ENCODE measurements around the gene CCDC91. TPM values are rescaled to one million over a fixed set of nuclear protein-coding genes. Genes with fewer than 3 reads are reported as not detected.
A peak's percentile ranks its signal among the peaks of the same experiment; 100 is the strongest.

Gene CCDC91
- polyA plus RNA-seq, 3 donors from 2014 or later = 46.8 to 60.1 (median 54.3) TPM

DNA sequence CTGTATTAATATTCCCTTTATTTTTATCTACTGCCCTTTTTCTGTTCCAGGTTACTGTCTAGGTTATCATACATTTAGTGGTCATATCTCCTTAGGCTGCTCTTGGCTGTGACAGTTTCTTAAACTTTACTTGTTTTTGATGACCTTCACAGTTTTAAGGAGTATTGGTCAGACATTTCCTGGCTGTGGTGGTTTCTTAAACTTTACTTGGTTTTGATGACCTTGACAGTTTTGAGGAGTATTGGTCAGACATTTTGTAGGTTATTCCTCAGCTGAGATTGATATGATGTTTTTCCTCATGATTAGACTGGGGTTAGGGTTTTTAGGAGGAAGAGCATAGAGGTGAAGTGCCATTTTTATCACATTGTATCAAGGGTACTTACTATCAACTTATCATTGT is 36.4 kb downstream of the CCDC91 start:
- no peaks in the 10 kb centered on the region for H3K9me3 Mint-ChIP-seq
- peaks cover 43 to 71% of the 10 kb centered on the region in 2 donors for H3K4me1 Mint-ChIP-seq
- no peak for DNase-seq
- no peak overlapping the region for H3K4me3 Mint-ChIP-seq
- H3K27ac Mint-ChIP-seq = peak overlapping the region in 1 of 6 donors; percentile 30
- peaks cover 10 to 20% (median 19%) of the 10 kb centered on the region in 3 donors for H3K36me3 Mint-ChIP-seq
- H3K27me3 Mint-ChIP-seq (ENCODE audit: low read depth in 3 of 3) = peaks cover 0 to 4% (median 2%) of the 10 kb centered on the region in 3 donors

GRCh38 chr12:28227251-28227650 is 37.0 kb downstream of the CCDC91 start:
- Mint-ChIP-seq H3K36me3 (peaks cover 10 to 20% (median 19%) of the 10 kb centered on the region in 3 donors), H3K4me3 (no peak overlapping the region), H3K9me3 (no peaks in the 10 kb centered on the region), H3K27me3 (ENCODE audit: low read depth in 3 of 3) (peaks cover 0 to 2% (median 0%) of the 10 kb centered on the region in 3 donors), H3K27ac (no peak overlapping the region), H3K4me1 (peaks cover 38 to 66% of the 10 kb centered on the region in 2 donors)
- no peak for DNase-seq

DNA sequence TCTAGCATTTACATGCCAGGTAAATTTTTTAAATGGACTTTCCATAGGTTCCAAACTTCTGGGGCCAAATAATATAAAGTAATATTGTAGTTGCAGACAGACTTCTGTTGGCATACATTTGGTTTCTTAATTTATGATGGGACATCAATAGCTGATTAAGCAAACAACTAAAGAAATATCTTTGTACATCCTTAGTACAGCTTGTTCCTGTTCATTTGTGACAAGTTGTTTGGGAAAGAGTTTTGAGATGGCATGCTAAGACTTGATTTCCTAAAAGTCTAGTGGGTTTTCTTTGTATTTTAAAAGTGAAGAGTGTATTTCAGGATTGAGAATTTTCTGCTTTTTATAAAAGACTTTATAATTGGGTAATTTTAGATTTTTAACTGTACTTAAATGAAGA is 41.0 kb downstream of the CCDC91 start:
- Mint-ChIP-seq H3K4me3 (no peak overlapping the region), H3K27me3 (ENCODE audit: low read depth in 3 of 3) (peaks cover 0 to 1% (median 0%) of the 10 kb centered on the region in 3 donors), H3K36me3 (peaks cover 4 to 14% (median 14%) of the 10 kb centered on the region in 3 donors), H3K27ac (no peak overlapping the region), H3K9me3 (no peaks in the 10 kb centered on the region), H3K4me1 (peaks cover 30 to 58% of the 10 kb centered on the region in 2 donors)
- no peak for DNase-seq

DNA sequence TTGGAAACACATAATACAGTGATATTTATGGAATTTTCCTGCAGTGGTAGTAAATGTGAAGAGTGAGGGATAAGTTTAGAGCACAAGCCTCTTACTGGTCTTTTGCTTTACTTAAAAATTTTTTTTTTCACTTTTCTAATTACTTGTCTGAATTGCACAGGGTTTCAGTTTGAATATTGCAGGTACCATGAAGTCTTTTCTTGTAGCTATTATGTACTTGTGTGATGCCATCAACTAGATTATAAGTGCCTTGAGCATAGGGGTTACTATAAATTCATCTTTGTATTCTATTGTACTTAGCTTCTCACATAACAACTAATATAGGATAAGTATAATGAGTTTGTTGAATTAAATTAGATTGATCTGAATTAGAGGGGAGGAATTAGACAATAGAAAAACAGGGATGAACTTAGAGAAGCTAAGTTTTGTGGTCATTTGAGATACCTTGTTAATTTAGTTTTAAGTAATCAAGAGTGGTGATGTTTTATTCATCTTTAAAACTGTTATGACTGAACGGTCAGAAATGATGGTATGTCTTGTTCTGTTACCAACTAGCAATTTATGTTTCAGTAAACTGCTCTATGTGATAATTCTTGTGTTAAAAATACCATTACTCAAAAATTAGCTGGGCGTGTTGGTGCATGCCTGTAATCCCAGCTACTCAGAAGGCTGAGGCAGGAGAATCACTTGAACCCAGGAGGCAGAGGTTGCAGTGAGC is 42.1 kb downstream of the CCDC91 start:
- H3K4me1 Mint-ChIP-seq = peaks cover 23 to 47% of the 10 kb centered on the region in 2 donors
- peaks cover 0 to 1% (median 0%) of the 10 kb centered on the region in 3 donors for H3K27me3 Mint-ChIP-seq (ENCODE audit: low read depth in 3 of 3)
- H3K4me3 Mint-ChIP-seq = no peak overlapping the region
- H3K9me3 Mint-ChIP-seq = no peaks in the 10 kb centered on the region
- no peak overlapping the region for H3K27ac Mint-ChIP-seq
- no peak for DNase-seq
- peaks cover 0 to 8% (median 6%) of the 10 kb centered on the region in 3 donors for H3K36me3 Mint-ChIP-seq

GRCh38 chr12:28234444-28234843 is 44.2 kb downstream of the CCDC91 start:
- Mint-ChIP-seq H3K4me1 (peaks cover 15 to 52% of the 10 kb centered on the region in 2 donors), H3K9me3 (no peaks in the 10 kb centered on the region), H3K27ac (peak overlapping the region in 1 of 6 donors; percentile 73), H3K36me3 (peaks cover 0 to 9% (median 3%) of the 10 kb centered on the region in 3 donors), H3K27me3 (ENCODE audit: low read depth in 3 of 3) (peaks cover 0 to 1% (median 0%) of the 10 kb centered on the region in 3 donors), H3K4me3 (peak overlapping the region in 1 of 5 donors; percentile 11)
- no peak for DNase-seq

GRCh38 chr12:28235015-28235414 is 44.8 kb downstream of the CCDC91 start:
- Mint-ChIP-seq H3K4me1 (peaks cover 15 to 47% of the 10 kb centered on the region in 2 donors), H3K27me3 (ENCODE audit: low read depth in 3 of 3) (peaks cover 0 to 1% (median 0%) of the 10 kb centered on the region in 3 donors), H3K36me3 (peaks cover 0 to 7% (median 3%) of the 10 kb centered on the region in 3 donors), H3K4me3 (peak overlapping the region in 2 of 5 donors; percentile 11 to 54), H3K27ac (peak overlapping the region; percentile 11 to 73 (median 25)), H3K9me3 (no peaks in the 10 kb centered on the region)
- no peak for DNase-seq

DNA sequence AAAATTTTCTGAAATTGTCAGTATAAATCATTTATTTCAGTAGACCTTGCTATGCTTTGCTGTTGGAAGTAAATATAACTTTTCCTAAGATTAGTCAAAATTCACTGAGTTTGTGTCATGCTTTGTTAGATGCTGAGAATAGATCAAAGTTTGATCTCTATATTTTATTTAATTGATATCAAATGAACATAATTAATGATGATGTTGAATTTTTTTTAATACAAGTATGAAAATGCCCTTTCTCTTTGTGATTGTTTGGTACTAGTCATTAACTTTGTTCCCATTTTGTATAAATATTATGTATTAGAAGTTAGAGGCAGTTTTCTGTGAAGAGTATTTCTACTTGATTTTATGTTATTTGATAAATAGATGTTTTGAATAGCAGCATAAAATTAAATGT is 45.7 kb downstream of the CCDC91 start:
- no peak overlapping the region for H3K27ac Mint-ChIP-seq
- H3K4me1 Mint-ChIP-seq = peaks cover 15 to 44% of the 10 kb centered on the region in 2 donors
- H3K36me3 Mint-ChIP-seq = peaks cover 0 to 5% (median 3%) of the 10 kb centered on the region in 3 donors
- no peaks in the 10 kb centered on the region for H3K9me3 Mint-ChIP-seq
- no peak overlapping the region for H3K4me3 Mint-ChIP-seq
- no peak for DNase-seq
- H3K27me3 Mint-ChIP-seq (ENCODE audit: low read depth in 3 of 3) = peaks cover 0 to 1% (median 0%) of the 10 kb centered on the region in 3 donors

DNA sequence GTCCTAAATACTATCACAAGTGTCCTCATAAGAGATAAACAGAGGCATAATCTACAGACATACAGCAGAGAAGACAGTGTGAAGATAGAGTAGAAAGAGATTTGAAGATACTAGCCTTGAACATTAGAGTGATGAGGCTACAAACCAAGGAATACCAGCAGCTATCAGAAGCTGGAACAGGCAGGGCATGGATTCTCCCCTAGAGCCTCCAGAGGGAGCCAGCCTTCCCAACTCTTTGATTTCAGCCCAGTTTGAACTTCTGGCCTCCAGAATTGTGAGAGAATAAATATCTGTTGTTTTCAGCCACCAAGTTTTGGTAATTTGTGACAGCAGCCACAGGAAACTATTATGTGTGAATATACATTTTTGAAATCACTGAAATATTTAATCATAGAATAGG is 47.2 kb downstream of the CCDC91 start:
- no peak overlapping the region for H3K4me3 Mint-ChIP-seq
- no peaks in the 10 kb centered on the region for H3K9me3 Mint-ChIP-seq
- peaks cover 19 to 48% of the 10 kb centered on the region in 2 donors for H3K4me1 Mint-ChIP-seq
- no peak for DNase-seq
- H3K36me3 Mint-ChIP-seq = peaks cover 0 to 5% (median 3%) of the 10 kb centered on the region in 3 donors
- H3K27ac Mint-ChIP-seq = no peak overlapping the region
- H3K27me3 Mint-ChIP-seq (ENCODE audit: low read depth in 3 of 3) = no peaks in the 10 kb centered on the region

GRCh38 chr12:28239918-28240317 is 49.7 kb downstream of the CCDC91 start:
- no peak overlapping the region for H3K27ac Mint-ChIP-seq
- H3K4me1 Mint-ChIP-seq = peaks cover 12 to 34% of the 10 kb centered on the region in 2 donors
- no peaks in the 10 kb centered on the region for H3K9me3 Mint-ChIP-seq
- H3K4me3 Mint-ChIP-seq = no peak overlapping the region
- no peaks in the 10 kb centered on the region for H3K27me3 Mint-ChIP-seq (ENCODE audit: low read depth in 3 of 3)
- DNase-seq = no peak
- H3K36me3 Mint-ChIP-seq = peaks cover 0 to 5% (median 0%) of the 10 kb centered on the region in 3 donors

GRCh38 chr12:28240853-28241252 is 50.6 kb downstream of the CCDC91 start:
- Mint-ChIP-seq H3K36me3 (peaks cover 0 to 5% (median 0%) of the 10 kb centered on the region in 3 donors), H3K9me3 (no peaks in the 10 kb centered on the region)

DNA sequence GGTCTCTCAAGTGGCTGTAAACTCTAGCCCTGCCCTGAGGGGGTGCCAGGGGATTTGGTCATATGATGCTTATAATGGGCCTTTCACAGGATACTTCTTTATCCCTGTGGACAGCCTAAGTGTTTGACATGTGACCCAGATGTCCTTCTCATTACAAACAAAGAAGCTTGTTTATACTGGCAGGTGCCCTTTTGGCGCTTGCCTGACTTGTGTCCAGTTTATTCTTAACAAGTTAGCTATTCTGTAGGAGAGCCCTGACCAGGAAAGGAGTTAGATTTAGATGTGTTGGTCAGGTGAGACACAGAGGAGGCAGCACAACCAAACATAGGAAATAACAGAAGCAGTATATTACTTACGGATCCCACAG is 51.9 kb downstream of the CCDC91 start:
- H3K4me3 Mint-ChIP-seq = no peak overlapping the region
- peaks cover 0 to 5% (median 0%) of the 10 kb centered on the region in 3 donors for H3K36me3 Mint-ChIP-seq
- peak overlapping the region in 1 of 6 donors; percentile 46 for H3K27ac Mint-ChIP-seq
- peaks cover 7 to 33% of the 10 kb centered on the region in 2 donors for H3K4me1 Mint-ChIP-seq
- no peak for DNase-seq
- no peaks in the 10 kb centered on the region for H3K27me3 Mint-ChIP-seq (ENCODE audit: low read depth in 3 of 3)
- no peaks in the 10 kb centered on the region for H3K9me3 Mint-ChIP-seq

More at GRCh38 chr12:28240853-28241252, 50.6 kb downstream of the CCDC91 start:
- H3K4me3 Mint-ChIP-seq = no peak overlapping the region
- H3K27me3 Mint-ChIP-seq (ENCODE audit: low read depth in 3 of 3) = no peaks in the 10 kb centered on the region
- no peak overlapping the region for H3K27ac Mint-ChIP-seq
- peaks cover 4 to 26% of the 10 kb centered on the region in 2 donors for H3K4me1 Mint-ChIP-seq
- DNase-seq = no peak

GRCh38 chr12:28242496-28243309 is 52.4 kb downstream of the CCDC91 start:
- Mint-ChIP-seq H3K27ac (peak overlapping the region in 1 of 6 donors; percentile 46), H3K4me3 (no peak overlapping the region), H3K4me1 (peaks cover 12 to 39% of the 10 kb centered on the region in 2 donors)

DNA sequence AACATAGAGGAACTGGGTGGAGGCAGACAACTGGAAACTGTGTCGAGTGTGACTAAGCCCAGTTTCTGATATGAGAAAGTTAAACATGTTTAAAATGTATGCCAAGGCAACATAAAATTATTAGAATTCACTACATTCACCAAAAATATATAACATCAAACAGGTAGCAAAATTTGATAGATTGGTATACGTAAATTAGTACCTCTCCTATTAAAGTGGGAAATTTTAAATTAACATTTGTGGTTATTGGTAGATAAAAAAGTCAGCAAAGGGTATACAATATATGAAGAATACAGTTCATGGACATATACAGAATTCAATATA is 53.0 kb downstream of the CCDC91 start:
- peaks cover 17 to 41% of the 10 kb centered on the region in 2 donors for H3K4me1 Mint-ChIP-seq
- H3K27ac Mint-ChIP-seq = no peak overlapping the region
- H3K36me3 Mint-ChIP-seq = peaks cover 0 to 2% (median 0%) of the 10 kb centered on the region in 3 donors
- H3K9me3 Mint-ChIP-seq = no peaks in the 10 kb centered on the region
- H3K27me3 Mint-ChIP-seq (ENCODE audit: low read depth in 3 of 3) = no peaks in the 10 kb centered on the region
- H3K4me3 Mint-ChIP-seq = no peak overlapping the region
- DNase-seq = no peak

More at GRCh38 chr12:28242496-28243309, 52.4 kb downstream of the CCDC91 start:
- no peaks in the 10 kb centered on the region for H3K9me3 Mint-ChIP-seq
- no peaks in the 10 kb centered on the region for H3K27me3 Mint-ChIP-seq (ENCODE audit: low read depth in 3 of 3)
- no peak for DNase-seq
- peaks cover 0 to 5% (median 0%) of the 10 kb centered on the region in 3 donors for H3K36me3 Mint-ChIP-seq

- Mint-ChIP-seq H3K27ac (peak overlapping the region in 1 of 6 donors; percentile 5), H3K27me3 (ENCODE audit: low read depth in 3 of 3) (no peaks in the 10 kb centered on the region), H3K36me3 (no peaks in the 10 kb centered on the region), H3K4me1 (peaks cover 47 to 71% of the 10 kb centered on the region in 2 donors), H3K9me3 (peaks cover 0 to 2% (median 0%) of the 10 kb centered on the region in 6 donors), H3K4me3 (no peak overlapping the region)
- DNase-seq = no peak
Measured at GRCh38 chr12:28247806-28248205, 57.5 kb downstream of the CCDC91 start.
